HL-60 (cell line): ENCODE results near the gene TBX3.

Experiments
- GABPA ChIP-seq: IDR thresholded peaks from 2 replicates; pipeline ENCODE4 v1.6.1; 2012; ENCODE audit warnings: low read depth
- POLR2AphosphoS5 ChIP-seq: IDR thresholded peaks from 2 replicates; pipeline ENCODE4 v1.6.1; 2012; ENCODE audit warnings: low read depth
- TF ChIP-seq, protein P1 (sequence below): IDR thresholded peaks from one replicate; pipeline ENCODE4 v1.5.1; 2011; ENCODE audit warnings: low read length, control low read depth, inconsistent platforms; ENCODE audit not compliant: insufficient read depth
- TF ChIP-seq, protein P2 (sequence below): IDR thresholded peaks from 2 replicates; pipeline ENCODE4 v1.6.1; 2012; ENCODE audit warnings: low read depth; ENCODE audit not compliant: insufficient replicate concordance

DNA sequence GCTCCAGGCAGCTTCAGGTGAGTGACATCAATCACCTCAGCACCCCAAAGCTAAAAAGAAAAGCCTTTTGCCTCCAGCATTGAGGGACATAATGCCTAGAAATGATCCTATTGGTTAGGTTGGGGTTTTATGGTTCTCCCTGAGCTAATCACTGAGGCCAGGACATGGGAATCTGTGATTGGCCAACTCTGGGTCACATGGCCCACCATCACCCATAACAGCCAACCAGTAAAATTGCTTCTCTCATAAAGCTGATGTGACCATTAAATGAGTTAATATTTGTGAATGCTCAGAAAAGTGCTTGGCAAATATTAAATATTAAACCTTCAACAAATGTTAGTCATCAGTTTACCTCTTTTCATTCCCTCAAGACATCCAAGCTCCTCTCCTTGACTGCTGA, 60.2 kb downstream of the TBX3 start:
- TF ChIP-seq, protein P1, sequence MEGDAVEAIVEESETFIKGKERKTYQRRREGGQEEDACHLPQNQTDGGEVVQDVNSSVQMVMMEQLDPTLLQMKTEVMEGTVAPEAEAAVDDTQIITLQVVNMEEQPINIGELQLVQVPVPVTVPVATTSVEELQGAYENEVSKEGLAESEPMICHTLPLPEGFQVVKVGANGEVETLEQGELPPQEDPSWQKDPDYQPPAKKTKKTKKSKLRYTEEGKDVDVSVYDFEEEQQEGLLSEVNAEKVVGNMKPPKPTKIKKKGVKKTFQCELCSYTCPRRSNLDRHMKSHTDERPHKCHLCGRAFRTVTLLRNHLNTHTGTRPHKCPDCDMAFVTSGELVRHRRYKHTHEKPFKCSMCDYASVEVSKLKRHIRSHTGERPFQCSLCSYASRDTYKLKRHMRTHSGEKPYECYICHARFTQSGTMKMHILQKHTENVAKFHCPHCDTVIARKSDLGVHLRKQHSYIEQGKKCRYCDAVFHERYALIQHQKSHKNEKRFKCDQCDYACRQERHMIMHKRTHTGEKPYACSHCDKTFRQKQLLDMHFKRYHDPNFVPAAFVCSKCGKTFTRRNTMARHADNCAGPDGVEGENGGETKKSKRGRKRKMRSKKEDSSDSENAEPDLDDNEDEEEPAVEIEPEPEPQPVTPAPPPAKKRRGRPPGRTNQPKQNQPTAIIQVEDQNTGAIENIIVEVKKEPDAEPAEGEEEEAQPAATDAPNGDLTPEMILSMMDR = no peak
- TF ChIP-seq, protein P2, sequence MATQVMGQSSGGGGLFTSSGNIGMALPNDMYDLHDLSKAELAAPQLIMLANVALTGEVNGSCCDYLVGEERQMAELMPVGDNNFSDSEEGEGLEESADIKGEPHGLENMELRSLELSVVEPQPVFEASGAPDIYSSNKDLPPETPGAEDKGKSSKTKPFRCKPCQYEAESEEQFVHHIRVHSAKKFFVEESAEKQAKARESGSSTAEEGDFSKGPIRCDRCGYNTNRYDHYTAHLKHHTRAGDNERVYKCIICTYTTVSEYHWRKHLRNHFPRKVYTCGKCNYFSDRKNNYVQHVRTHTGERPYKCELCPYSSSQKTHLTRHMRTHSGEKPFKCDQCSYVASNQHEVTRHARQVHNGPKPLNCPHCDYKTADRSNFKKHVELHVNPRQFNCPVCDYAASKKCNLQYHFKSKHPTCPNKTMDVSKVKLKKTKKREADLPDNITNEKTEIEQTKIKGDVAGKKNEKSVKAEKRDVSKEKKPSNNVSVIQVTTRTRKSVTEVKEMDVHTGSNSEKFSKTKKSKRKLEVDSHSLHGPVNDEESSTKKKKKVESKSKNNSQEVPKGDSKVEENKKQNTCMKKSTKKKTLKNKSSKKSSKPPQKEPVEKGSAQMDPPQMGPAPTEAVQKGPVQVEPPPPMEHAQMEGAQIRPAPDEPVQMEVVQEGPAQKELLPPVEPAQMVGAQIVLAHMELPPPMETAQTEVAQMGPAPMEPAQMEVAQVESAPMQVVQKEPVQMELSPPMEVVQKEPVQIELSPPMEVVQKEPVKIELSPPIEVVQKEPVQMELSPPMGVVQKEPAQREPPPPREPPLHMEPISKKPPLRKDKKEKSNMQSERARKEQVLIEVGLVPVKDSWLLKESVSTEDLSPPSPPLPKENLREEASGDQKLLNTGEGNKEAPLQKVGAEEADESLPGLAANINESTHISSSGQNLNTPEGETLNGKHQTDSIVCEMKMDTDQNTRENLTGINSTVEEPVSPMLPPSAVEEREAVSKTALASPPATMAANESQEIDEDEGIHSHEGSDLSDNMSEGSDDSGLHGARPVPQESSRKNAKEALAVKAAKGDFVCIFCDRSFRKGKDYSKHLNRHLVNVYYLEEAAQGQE = no peak
- no peak for TF ChIP-seq GABPA
- no peak for TF ChIP-seq POLR2AphosphoS5
